Right lobe of liver (tissue), 4 donors: Measurements from ENCODE around the gene SRP68.

Experiments used
- POLR2A ChIP-seq: fragments of 450-650 bp; IDR thresholded peaks from one replicate; pipeline ENCODE4 v1.6.1; 2017; ENCODE audit warnings: antibody characterized with exemption, mild to moderate bottlenecking
- TF ChIP-seq, protein P1 (sequence below), 4 donors: fragments of 200-600 bp in 3 of 4; fragments of 450-650 bp in 1 of 4; IDR thresholded peaks; one replicate each; pipeline versions ENCODE4 v1.5.1 to v1.8.0; 2016 to 2022; ENCODE audit warnings: antibody characterized with exemption in 4 of 4, mild to moderate bottlenecking in 2 of 4
- donor health status: DM: no; HTN: no; CAD: no.
- donor health status: DM: no; HTN: no; CAD: no.
- donor health status: DM: no; HTN: yes; CAD: no.

DNA sequence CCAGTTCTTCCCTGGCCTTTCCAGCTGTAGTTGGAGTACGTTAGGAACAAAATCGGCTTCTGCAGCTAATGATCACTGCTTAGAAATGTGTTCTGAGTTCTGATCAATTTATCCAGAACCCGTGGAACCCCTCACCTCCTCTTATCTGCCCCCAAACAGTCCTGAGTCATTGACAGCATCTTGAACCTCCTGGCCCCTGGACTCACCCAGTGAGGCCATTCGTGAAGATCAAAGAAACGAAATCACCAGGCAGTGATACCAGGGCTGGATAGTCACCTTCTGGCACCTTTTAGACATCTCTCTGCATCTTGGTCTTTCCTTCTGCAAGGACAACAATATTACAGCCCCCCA lies 48.3 kb upstream of the SRP68 start:
- TF ChIP-seq POLR2A, result no peak
- TF ChIP-seq, protein P1, sequence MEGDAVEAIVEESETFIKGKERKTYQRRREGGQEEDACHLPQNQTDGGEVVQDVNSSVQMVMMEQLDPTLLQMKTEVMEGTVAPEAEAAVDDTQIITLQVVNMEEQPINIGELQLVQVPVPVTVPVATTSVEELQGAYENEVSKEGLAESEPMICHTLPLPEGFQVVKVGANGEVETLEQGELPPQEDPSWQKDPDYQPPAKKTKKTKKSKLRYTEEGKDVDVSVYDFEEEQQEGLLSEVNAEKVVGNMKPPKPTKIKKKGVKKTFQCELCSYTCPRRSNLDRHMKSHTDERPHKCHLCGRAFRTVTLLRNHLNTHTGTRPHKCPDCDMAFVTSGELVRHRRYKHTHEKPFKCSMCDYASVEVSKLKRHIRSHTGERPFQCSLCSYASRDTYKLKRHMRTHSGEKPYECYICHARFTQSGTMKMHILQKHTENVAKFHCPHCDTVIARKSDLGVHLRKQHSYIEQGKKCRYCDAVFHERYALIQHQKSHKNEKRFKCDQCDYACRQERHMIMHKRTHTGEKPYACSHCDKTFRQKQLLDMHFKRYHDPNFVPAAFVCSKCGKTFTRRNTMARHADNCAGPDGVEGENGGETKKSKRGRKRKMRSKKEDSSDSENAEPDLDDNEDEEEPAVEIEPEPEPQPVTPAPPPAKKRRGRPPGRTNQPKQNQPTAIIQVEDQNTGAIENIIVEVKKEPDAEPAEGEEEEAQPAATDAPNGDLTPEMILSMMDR (IDR thresholded peaks at IDR 0.05), result no peak
